MCF 10A (cell line): ENCODE data around the gene HIRIP3. TPM values are rescaled to one million over a fixed set of nuclear protein-coding genes. Genes with fewer than 3 reads are reported as not detected.
"Not testable (repeated sequence)": the region's sequence is repeated elsewhere in the genome, so short reads cannot be mapped to it uniquely, and the experiment has no call there.

Experiments used
- Bru-seq: library from RNA; stranded (reverse); fragments of 400-500 nt; gene quantifications from one replicate; lab custom pipeline; 2021; lab: Mats Ljungman, UMichigan
- BruChase-seq, 2 experiments: library from RNA; stranded (reverse); fragments of 400-500 nt; gene quantifications; one replicate each; lab custom pipeline; 2021; lab: Mats Ljungman, UMichigan
- BruUV-seq: library from RNA; stranded (reverse); fragments of 400-500 nt; replicated peaks from 2 replicates; lab custom pipeline; 2021; lab: Mats Ljungman, UMichigan
- CTCF ChIA-PET: fragments of 300-600 bp; sonication (Branson Sonifier 250); formaldehyde crosslinking; extraction: SDS; loops from one replicate; lab custom pipeline; 2021; ENCODE audit warnings: antibody characterized with exemption, inconsistent platforms; lab: Yijun Ruan, JAX
- POLR2A ChIA-PET: fragments of 300-600, 350-650 bp; sonication (Branson Sonifier 250); formaldehyde crosslinking; extraction: SDS; loops from one replicate; lab custom pipeline; 2020; ENCODE audit warnings: antibody characterized with exemption, inconsistent platforms; lab: Yijun Ruan, JAX
- DNase-seq: peaks from one replicate; pipeline ENCODE4 v3.0.0-alpha.2; 2018; ENCODE audit not compliant: unreplicated experiment
- H3K27ac Mint-ChIP-seq: one replicate; pipeline ENCODE4 v1.8.0; 2022; ENCODE audit warnings: mild to moderate bottlenecking, low read depth, mixed read lengths; ENCODE audit not compliant: unreplicated experiment
- H3K27me3 Mint-ChIP-seq: one replicate; pipeline ENCODE4 v1.8.0; 2022; ENCODE audit warnings: mixed read lengths; ENCODE audit not compliant: insufficient read depth, unreplicated experiment
- H3K36me3 Mint-ChIP-seq: one replicate; pipeline ENCODE4 v1.8.0; 2022; ENCODE audit warnings: mild to moderate bottlenecking, moderate library complexity, mixed read lengths; ENCODE audit not compliant: insufficient read depth, unreplicated experiment
- H3K4me1 Mint-ChIP-seq: one replicate; pipeline ENCODE4 v1.8.0; 2022; ENCODE audit warnings: mixed read lengths; ENCODE audit not compliant: insufficient read depth, unreplicated experiment
- H3K4me3 Mint-ChIP-seq: one replicate; pipeline ENCODE4 v1.8.0; 2022; ENCODE audit warnings: mild to moderate bottlenecking, moderate library complexity, mixed read lengths; ENCODE audit not compliant: unreplicated experiment
- H3K9me3 Mint-ChIP-seq: one replicate; pipeline ENCODE4 v1.8.0; 2022; ENCODE audit warnings: mixed read lengths; ENCODE audit not compliant: unreplicated experiment
- CTCF ChIP-seq: fragments of 200-600 bp; IDR thresholded peaks from one replicate; pipeline ENCODE4 v1.8.0; 2022; ENCODE audit warnings: antibody characterized with exemption, mild to moderate bottlenecking; ENCODE audit not compliant: unreplicated experiment
- intact Hi-C: fragments of 100-400 bp; cut with micrococcal nuclease; formaldehyde crosslinking; loops from 2 replicates; pipeline ENCODE4 v1.14.1; 2022
- long read RNA-seq: library from polyadenylated mRNA; stranded (forward); transcript quantifications from one replicate; pipeline ENCODE4 v2.0.0, GENCODE V29; 2022
- total RNA-seq: library from RNA; stranded (reverse); gene quantifications from 2 replicates; pipeline ENCODE4 v1.2.3, GENCODE V29; 2022

HIRIP3 gene
- total RNA-seq (12.9 and 20.7 TPM in 2 replicates), Bru-seq, nascent RNA (percentile 58 among the genes with signal in this experiment), BruChase-seq, experiment 1, labeled RNA remaining after a 6-hour chase (percentile 71 among the genes with signal in this experiment), BruChase-seq, experiment 2, labeled RNA remaining after a 2-hour chase (percentile 60 among the genes with signal in this experiment)
- long read RNA-seq, transcript HIRIP3-201 (7 exons, 3,388 nt): major isoform, 59 of 89 reads
- long read RNA-seq, transcript HIRIP3-204 (6 exons, 988 nt): minor isoform, 15 of 89 reads
- long read RNA-seq, partial matches to known transcripts: 7 of 89 reads
- long read RNA-seq, other reads (novel, unspliced or antisense): 8 of 89 reads

GRCh38 chr16:29995324-29995910 is at the start of gene HIRIP3:
TSS of gene HIRIP3 (minus strand) at chr16:29995617. CDS start at chr16:29995605, 12 bp downstream.
- peak; percentile 84 for DNase-seq
- no peaks in the 10 kb centered on the region for H3K27me3 Mint-ChIP-seq
- intact Hi-C loops: loop anchor here (5.0 kb wide), 2 partner anchors 68 to 173 kb away; partner anchors contain the start of genes KCTD13 and MVP
- peaks cover 41% of the 10 kb centered on the region for H3K36me3 Mint-ChIP-seq
- no peaks in the 10 kb centered on the region for H3K9me3 Mint-ChIP-seq
- TF ChIP-seq CTCF: no peak
- peak within 1 kb of the TSS; percentile 95 for H3K27ac Mint-ChIP-seq
- TSS peak; percentile 59 for BruUV-seq
- peaks cover 11% of the 10 kb centered on the region for H3K4me1 Mint-ChIP-seq
- ChIA-PET CTCF (interaction anchor here (0.5 to 2.7 kb wide), 3 partner anchors 22 to 176 kb away, joined by 3 to 9 read pairs (median 6); partner anchors contain the start of gene TAOK2), POLR2A (interaction anchor here (0.6 to 5.0 kb wide), 26 partner anchors 10 to 954 kb away, joined by 3 to 72 read pairs (median 6); partner anchors contain the start of genes ALDOA, ASPHD1, CDIPT and KCTD13)
- peak within 1 kb of the TSS; percentile 98 for H3K4me3 Mint-ChIP-seq

GRCh38 chr16:30041841-30042240 is 46.4 kb upstream of the HIRIP3 start:
- H3K27ac Mint-ChIP-seq: no peak overlapping the region
- no peaks in the 10 kb centered on the region for H3K36me3 Mint-ChIP-seq
- BruUV-seq: no TSS peak
- peak; percentile 54 for TF ChIP-seq CTCF
- no peak overlapping the region for H3K4me3 Mint-ChIP-seq
- intact Hi-C loops: no loop called here
- H3K27me3 Mint-ChIP-seq: no peaks in the 10 kb centered on the region
- no peaks in the 10 kb centered on the region for H3K9me3 Mint-ChIP-seq
- H3K4me1 Mint-ChIP-seq: no peaks in the 10 kb centered on the region
- ChIA-PET CTCF (interaction anchor here (0.7 to 5.6 kb wide), 7 partner anchors 9 to 118 kb away, joined by 3 to 43 read pairs (median 5); partner anchors contain the start of gene TLCD3B), POLR2A (interaction anchor here (1.0 to 1.4 kb wide), 2 partner anchors 11 to 55 kb away, joined by 4 read pairs; partner anchors contain the start of gene YPEL3)
- DNase-seq: peak; percentile 49

GRCh38 chr16:30040690-30041089 is 45.3 kb upstream of the HIRIP3 start:
- H3K4me3 Mint-ChIP-seq, H3K36me3 Mint-ChIP-seq, H3K4me1 Mint-ChIP-seq, H3K27me3 Mint-ChIP-seq, H3K27ac Mint-ChIP-seq, BruUV-seq, H3K9me3 Mint-ChIP-seq, DNase-seq, POLR2A ChIA-PET, intact Hi-C loops: not testable (repeated sequence)
- CTCF ChIA-PET: interaction anchor here (1.1 to 5.6 kb wide), 4 partner anchors 8 to 119 kb away, joined by 3 to 43 read pairs (median 5); partner anchors contain the start of gene TLCD3B

- no TSS peak for BruUV-seq
- Mint-ChIP-seq H3K4me1 (no peaks in the 10 kb centered on the region), H3K27me3 (no peaks in the 10 kb centered on the region), H3K4me3 (no peak overlapping the region), H3K9me3 (no peaks in the 10 kb centered on the region), H3K27ac (no peak overlapping the region), H3K36me3 (no peaks in the 10 kb centered on the region)
- intact Hi-C loops: no loop called here
- ChIA-PET POLR2A (interaction anchor here (1.6 kb wide), 1 partner anchor 25 kb away, joined by 8 read pairs; the partner anchor contains the start of gene ALDOA), CTCF (interaction anchor here (5.6 kb wide), 1 partner anchor 8 kb away, joined by 43 read pairs; the partner anchor contains the start of gene TLCD3B)
- no peak for DNase-seq
- no peak for TF ChIP-seq CTCF
Observed at GRCh38 chr16:30040221-30040620, 44.8 kb upstream of the HIRIP3 start.
